Activated CD8-positive, alpha-beta memory T cell treated with anti-CD3 and anti-CD28 coated beads, Interleukin-2, amount 10 ng/mL, durations not matched to agents 7 days and 5 days (primary cell): ENCODE measurements around the gene AUH. TPM values are rescaled to one million over a fixed set of nuclear protein-coding genes. Genes with fewer than 3 reads are reported as not detected.
"Not testable (repeated sequence)": the region's sequence is repeated elsewhere in the genome, so short reads cannot be mapped to it uniquely, and the experiment has no call there.

Source experiments
- ATAC-seq: fragments of 150-1000 bp; cut with Tn5 transposase; one replicate; pipeline ENCODE4 v1.10.0; 2021; ENCODE audit warnings: moderate library complexity
- CTCF ChIA-PET: fragments of 350-600 bp; sonication (Branson Sonifier 250); formaldehyde crosslinking; loops from one replicate; lab custom pipeline; 2021; ENCODE audit warnings: antibody characterized with exemption; lab: Charles Lee
- DNase-seq: peaks from one replicate; pipeline ENCODE4 v3.0.0-alpha.2; 2020
- H3K27ac Mint-ChIP-seq: one replicate; pipeline ENCODE4 v1.8.0; 2021; ENCODE audit warnings: mild to moderate bottlenecking, mixed read lengths
- H3K27me3 Mint-ChIP-seq: one replicate; pipeline ENCODE4 v1.8.0; 2021; ENCODE audit warnings: mixed read lengths
- H3K36me3 Mint-ChIP-seq: one replicate; pipeline ENCODE4 v1.8.0; 2021; ENCODE audit warnings: mild to moderate bottlenecking, mixed read lengths
- H3K4me1 Mint-ChIP-seq: one replicate; pipeline ENCODE4 v1.8.0; 2021; ENCODE audit warnings: mixed read lengths
- H3K4me3 Mint-ChIP-seq: one replicate; pipeline ENCODE4 v1.8.0; 2021; ENCODE audit warnings: mild to moderate bottlenecking, moderate library complexity, mixed read lengths
- H3K9me3 Mint-ChIP-seq: one replicate; pipeline ENCODE4 v1.8.0; 2022; ENCODE audit warnings: low read depth, mixed read lengths
- total RNA-seq, 2 experiments: library from RNA; stranded (reverse); gene quantifications; one replicate each; pipeline ENCODE4 v1.2.3, GENCODE V29; 2021

Gene AUH
- total RNA-seq, 2 experiments from 2014 or later = 33.5 to 36.1 TPM

DNA sequence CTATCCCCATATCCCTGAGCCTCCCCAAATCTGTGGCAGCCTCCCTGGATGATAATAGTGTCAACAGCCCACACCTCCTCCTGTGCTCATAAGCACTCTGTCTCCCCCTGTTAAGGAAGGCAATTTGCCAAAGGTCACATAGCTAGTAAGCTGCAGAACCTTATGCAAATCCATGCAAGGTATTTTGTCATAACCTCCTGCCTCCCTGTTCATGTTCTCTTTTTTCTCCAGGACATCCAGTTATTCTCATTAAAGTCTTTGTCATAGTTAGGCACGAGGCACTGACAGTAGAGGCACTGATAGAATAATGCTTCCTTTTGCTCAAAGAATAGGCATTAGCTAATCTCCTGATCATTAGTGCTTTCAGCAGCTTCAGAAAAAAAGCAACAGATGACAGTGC is 10.2 kb upstream of the AUH start:
- peaks cover 2% of the 10 kb centered on the region for H3K9me3 Mint-ChIP-seq
- H3K36me3 Mint-ChIP-seq = peaks cover 4% of the 10 kb centered on the region
- CTCF ChIA-PET = interaction anchor here (0.7 to 1.1 kb wide), 2 partner anchors 272 to 341 kb away, joined by 3 to 4 read pairs; no protein-coding TSS in a partner anchor
- peaks cover 2% of the 10 kb centered on the region for H3K27me3 Mint-ChIP-seq
- H3K4me1 Mint-ChIP-seq = peaks cover 13% of the 10 kb centered on the region
- DNase-seq (no peak), ATAC-seq (no peak)
- H3K4me3 Mint-ChIP-seq = no peak overlapping the region
- H3K27ac Mint-ChIP-seq = no peak overlapping the region

GRCh38 chr9:91370006-91370405 is 8.3 kb upstream of the AUH start:
- H3K9me3 Mint-ChIP-seq, ATAC-seq, DNase-seq, CTCF ChIA-PET, H3K27me3 Mint-ChIP-seq, H3K27ac Mint-ChIP-seq, H3K36me3 Mint-ChIP-seq, H3K4me3 Mint-ChIP-seq, H3K4me1 Mint-ChIP-seq: not testable (repeated sequence)

- peaks cover 2% of the 10 kb centered on the region for H3K27me3 Mint-ChIP-seq
- peaks cover 2% of the 10 kb centered on the region for H3K9me3 Mint-ChIP-seq
- H3K36me3 Mint-ChIP-seq = peaks cover 15% of the 10 kb centered on the region
- H3K4me3 Mint-ChIP-seq = no peak overlapping the region
- H3K27ac Mint-ChIP-seq = no peak overlapping the region
- no peak for DNase-seq
- peaks cover 24% of the 10 kb centered on the region for H3K4me1 Mint-ChIP-seq
- no peak for ATAC-seq
- CTCF ChIA-PET = no interaction called here
These were observed 3.0 kb upstream of the AUH start for GRCh38 chr9:91364702-91365101.

GRCh38 chr9:91364005-91364404 is 2.3 kb upstream of the AUH start:
- H3K4me3 Mint-ChIP-seq = no peak overlapping the region
- no peak for ATAC-seq
- H3K27ac Mint-ChIP-seq = no peak overlapping the region
- no peak for DNase-seq
- peaks cover 31% of the 10 kb centered on the region for H3K4me1 Mint-ChIP-seq
- CTCF ChIA-PET = no interaction called here
- H3K36me3 Mint-ChIP-seq = peaks cover 21% of the 10 kb centered on the region
- H3K27me3 Mint-ChIP-seq = peaks cover 2% of the 10 kb centered on the region
- H3K9me3 Mint-ChIP-seq = peaks cover 2% of the 10 kb centered on the region

DNA sequence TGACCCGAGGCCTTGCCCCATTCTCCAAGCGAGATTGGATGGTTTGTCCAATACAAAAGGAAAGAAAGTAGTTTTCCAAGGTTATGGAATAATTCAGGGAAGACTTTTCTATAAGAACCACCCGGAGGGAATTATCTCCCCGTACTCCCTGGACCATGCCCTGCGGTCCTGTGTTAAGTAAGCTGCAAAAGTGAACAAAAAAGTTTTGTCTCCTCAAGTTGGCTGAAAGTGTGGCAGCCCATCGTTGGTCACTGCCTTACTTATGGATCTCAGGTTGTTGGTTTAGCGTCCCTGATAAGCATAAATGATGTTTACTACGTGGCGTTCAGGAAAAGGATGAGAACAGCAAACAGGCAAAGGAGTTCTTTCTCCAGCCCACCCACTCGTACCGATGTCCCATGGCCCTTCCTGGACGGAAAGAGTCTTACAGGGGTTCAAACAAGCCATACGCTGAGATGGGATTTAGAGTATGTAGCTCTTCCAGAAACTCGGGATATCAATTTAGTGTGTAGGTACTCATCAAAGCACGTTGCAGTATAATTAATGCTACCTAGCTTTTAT is 413 bp upstream of the AUH start:
- H3K4me1 Mint-ChIP-seq = peaks cover 50% of the 10 kb centered on the region
- ATAC-seq = no peak

GRCh38 chr9:91360551-91361290 is 997 bp downstream of the AUH start:
- no peak for ATAC-seq
- Mint-ChIP-seq H3K36me3 (peaks cover 45% of the 10 kb centered on the region), H3K9me3 (peaks cover 2% of the 10 kb centered on the region), H3K4me3 (peak overlapping the region; percentile 90), H3K27ac (peak overlapping the region; percentile 90), H3K27me3 (no peaks in the 10 kb centered on the region), H3K4me1 (peaks cover 63% of the 10 kb centered on the region)
- no peak for DNase-seq
- CTCF ChIA-PET = interaction anchor here (0.9 to 3.4 kb wide), 11 partner anchors 14 to 327 kb away, joined by 3 to 29 read pairs (median 5); partner anchors contain the start of gene NFIL3

More for the DNA sequence above, 413 bp upstream of the AUH start:
- Mint-ChIP-seq H3K4me3 (peak overlapping the region; percentile 90), H3K9me3 (peaks cover 2% of the 10 kb centered on the region), H3K27ac (peak overlapping the region; percentile 76), H3K36me3 (peaks cover 33% of the 10 kb centered on the region), H3K27me3 (no peaks in the 10 kb centered on the region)
- CTCF ChIA-PET = interaction anchor here (0.7 to 2.2 kb wide), 3 partner anchors 53 to 322 kb away, joined by 3 to 6 read pairs (median 5); no protein-coding TSS in a partner anchor
- DNase-seq = no peak

DNA sequence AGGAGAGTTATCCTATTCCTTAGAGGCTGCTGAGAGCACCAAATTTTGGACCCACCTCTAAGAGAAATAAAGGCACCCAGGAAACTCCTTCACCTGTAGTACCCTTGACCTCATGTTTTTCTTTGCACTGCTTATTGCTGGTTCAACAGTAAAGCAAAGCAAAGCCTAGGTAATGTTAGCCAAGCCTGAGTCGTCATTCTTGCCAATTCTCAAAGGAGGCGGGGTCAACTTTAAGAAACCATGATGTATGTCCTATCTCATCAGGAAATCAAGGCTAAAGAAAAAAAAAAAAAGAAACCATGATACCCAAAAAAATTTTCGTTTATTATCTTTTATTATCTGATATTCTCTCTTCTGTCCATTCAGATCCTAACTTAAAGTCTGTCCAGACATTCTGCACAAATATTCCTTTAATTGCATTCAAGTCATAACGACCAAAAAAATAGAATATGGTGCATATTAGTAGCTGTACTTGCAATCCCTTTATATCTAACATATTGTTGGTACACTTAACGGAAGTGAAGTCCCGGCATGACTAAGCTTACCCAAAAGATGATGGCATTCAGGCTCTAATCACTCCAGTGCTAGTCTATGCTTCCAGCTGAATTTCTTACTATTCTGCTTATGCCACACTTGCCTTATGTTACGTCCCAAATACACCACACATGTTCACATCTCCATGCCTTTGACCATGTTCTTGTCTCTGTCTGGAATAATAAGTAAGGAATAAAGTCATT is 1.8 kb downstream of the AUH start:
- no peaks in the 10 kb centered on the region for H3K27me3 Mint-ChIP-seq
- H3K4me1 Mint-ChIP-seq = peaks cover 70% of the 10 kb centered on the region
- peaks cover 2% of the 10 kb centered on the region for H3K9me3 Mint-ChIP-seq
- peak overlapping the region; percentile 90 for H3K4me3 Mint-ChIP-seq
- H3K27ac Mint-ChIP-seq = peak overlapping the region; percentile 90
- H3K36me3 Mint-ChIP-seq = peaks cover 51% of the 10 kb centered on the region
- peak; percentile 31 for ATAC-seq
- CTCF ChIA-PET = interaction anchor here (1.0 to 3.4 kb wide), 11 partner anchors 12 to 444 kb away, joined by 3 to 29 read pairs (median 6); partner anchors contain the start of gene NFIL3
- DNase-seq = peak; percentile 61

DNA sequence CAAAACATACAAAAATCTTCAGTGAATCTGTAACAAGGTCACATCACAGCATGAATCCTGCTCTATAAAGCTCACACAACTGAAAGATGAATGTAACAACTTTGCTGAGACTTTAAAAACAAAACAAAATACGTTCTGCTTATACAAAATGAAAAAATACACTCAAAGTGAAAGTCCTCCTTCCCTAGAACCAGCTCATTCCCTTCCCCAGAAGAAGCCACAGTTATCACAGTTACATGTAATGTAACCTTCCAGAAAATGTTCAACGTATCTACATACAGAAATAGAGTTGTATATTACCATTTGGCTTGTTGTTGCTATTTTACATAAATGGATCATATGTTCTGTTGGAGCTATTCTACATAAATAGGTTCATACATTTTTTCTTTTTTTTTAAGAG is 2.6 kb downstream of the AUH start:
- H3K4me3 Mint-ChIP-seq = peak overlapping the region; percentile 90
- H3K9me3 Mint-ChIP-seq = peaks cover 2% of the 10 kb centered on the region
- H3K36me3 Mint-ChIP-seq = peaks cover 57% of the 10 kb centered on the region

DNA sequence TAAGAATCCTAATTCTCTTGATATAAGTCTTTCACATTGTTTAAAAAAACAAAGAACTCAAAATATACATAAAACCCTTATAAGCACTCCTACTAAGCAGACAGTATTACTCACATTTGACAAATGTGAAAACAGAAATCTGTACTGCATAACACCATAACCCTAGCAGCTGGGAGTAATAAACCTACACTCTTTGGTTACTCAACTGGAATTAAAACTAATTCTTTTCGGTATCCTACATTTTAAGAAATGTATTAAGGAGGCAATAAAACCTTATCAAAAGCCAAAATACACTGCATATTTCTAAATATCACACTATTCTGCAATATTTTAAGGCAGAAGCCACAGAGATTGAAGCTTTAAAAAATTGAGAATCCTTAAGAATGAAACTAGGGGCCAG is 6.8 kb downstream of the AUH start:
- DNase-seq (no peak), ATAC-seq (no peak)
- no peak overlapping the region for H3K4me3 Mint-ChIP-seq
- peaks cover 74% of the 10 kb centered on the region for H3K4me1 Mint-ChIP-seq
- no peaks in the 10 kb centered on the region for H3K9me3 Mint-ChIP-seq
- CTCF ChIA-PET = no interaction called here
- H3K27ac Mint-ChIP-seq = peak overlapping the region; percentile 3
- H3K27me3 Mint-ChIP-seq = no peaks in the 10 kb centered on the region
- peaks cover 66% of the 10 kb centered on the region for H3K36me3 Mint-ChIP-seq

More for the DNA sequence above, 2.6 kb downstream of the AUH start:
- CTCF ChIA-PET = interaction anchor here (0.7 to 3.4 kb wide), 10 partner anchors 9 to 443 kb away, joined by 3 to 29 read pairs (median 4); partner anchors contain the start of gene NFIL3
- Mint-ChIP-seq H3K27me3 (no peaks in the 10 kb centered on the region), H3K4me1 (peaks cover 76% of the 10 kb centered on the region), H3K27ac (peak overlapping the region; percentile 90)
- peak; percentile 44 for ATAC-seq
- no peak for DNase-seq

- DNase-seq (no peak), ATAC-seq (peak; percentile 62)
- no peaks in the 10 kb centered on the region for H3K9me3 Mint-ChIP-seq
- H3K4me1 Mint-ChIP-seq = peaks cover 57% of the 10 kb centered on the region
- peaks cover 49% of the 10 kb centered on the region for H3K36me3 Mint-ChIP-seq
- CTCF ChIA-PET = no interaction called here
- no peaks in the 10 kb centered on the region for H3K27me3 Mint-ChIP-seq
- H3K4me3 Mint-ChIP-seq = peak overlapping the region; percentile 43
- H3K27ac Mint-ChIP-seq = peak overlapping the region; percentile 76
These were observed 12.6 kb downstream of the AUH start for GRCh38 chr9:91349115-91349555.

DNA sequence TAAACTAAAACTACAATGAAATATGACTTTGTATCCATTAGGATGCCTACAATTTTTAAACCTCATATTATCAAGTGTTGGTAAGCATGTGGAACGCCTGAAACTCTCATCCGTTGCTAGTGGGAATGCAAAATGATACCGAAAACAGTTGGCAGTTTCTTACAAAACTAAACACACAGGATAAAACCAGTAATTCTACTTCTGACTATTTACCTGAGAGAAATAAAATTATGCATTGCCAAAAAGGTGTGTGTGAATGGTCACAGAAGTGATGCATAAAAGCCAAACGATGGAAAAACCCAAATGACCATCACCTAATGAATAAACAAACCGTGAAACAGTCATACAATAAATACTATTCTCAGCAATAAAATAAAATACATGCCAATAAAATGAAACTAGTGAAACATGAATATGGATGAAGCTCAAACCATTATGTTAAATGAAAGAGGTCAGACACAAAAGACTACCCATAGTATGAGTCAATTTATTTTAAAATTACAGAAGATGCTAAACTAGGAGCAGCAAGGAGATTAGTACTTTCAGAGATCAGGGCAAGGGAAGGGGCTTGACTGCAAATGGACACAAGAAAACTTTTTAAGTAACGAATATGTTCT is 13.4 kb downstream of the AUH start:
- DNase-seq (no peak), ATAC-seq (no peak)
- H3K27me3 Mint-ChIP-seq = no peaks in the 10 kb centered on the region
- H3K27ac Mint-ChIP-seq = peak overlapping the region; percentile 76
- H3K9me3 Mint-ChIP-seq = no peaks in the 10 kb centered on the region
- peaks cover 50% of the 10 kb centered on the region for H3K36me3 Mint-ChIP-seq
- H3K4me1 Mint-ChIP-seq = peaks cover 61% of the 10 kb centered on the region
- peak overlapping the region; percentile 1 for H3K4me3 Mint-ChIP-seq
- CTCF ChIA-PET = interaction anchor here (0.9 kb wide), 1 partner anchor 11 kb away, joined by 3 read pairs; no protein-coding TSS in a partner anchor

GRCh38 chr9:91347377-91347776 is 14.3 kb downstream of the AUH start:
- H3K27me3 Mint-ChIP-seq = no peaks in the 10 kb centered on the region

More at GRCh38 chr9:91347377-91347776, 14.3 kb downstream of the AUH start:
- ATAC-seq (no peak), DNase-seq (no peak)
- CTCF ChIA-PET = interaction anchor here (0.8 to 1.7 kb wide), 4 partner anchors 12 to 103 kb away, joined by 3 to 6 read pairs (median 3); no protein-coding TSS in a partner anchor
- Mint-ChIP-seq H3K4me1 (peaks cover 65% of the 10 kb centered on the region), H3K36me3 (peaks cover 55% of the 10 kb centered on the region), H3K27ac (no peak overlapping the region), H3K4me3 (no peak overlapping the region), H3K9me3 (no peaks in the 10 kb centered on the region)
